ENCODE measurements around the gene POLRMT.

Gene POLRMT

GRCh38 chr19:579111-579841 is 54.1 kb downstream of the POLRMT start:
- DNase-seq (ENCODE audit: low read depth in 3 of 3): no peak

GRCh38 chr19:577439-578392 is 55.6 kb downstream of the POLRMT start:
- no peak for DNase-seq (ENCODE audit: low read depth in 3 of 3)

GRCh38 chr19:576768-577438 is 56.4 kb downstream of the POLRMT start:
- no peak for DNase-seq (ENCODE audit: low read depth in 3 of 3)

GRCh38 chr19:575527-576506 is 57.5 kb downstream of the POLRMT start:
- DNase-seq (ENCODE audit: low read depth in 3 of 3): no peak

GRCh38 chr19:574658-575526 is 58.4 kb downstream of the POLRMT start:
- DNase-seq (ENCODE audit: low read depth in 3 of 3): no peak

- DNase-seq (ENCODE audit: low read depth in 3 of 3): no peak
Measured at GRCh38 chr19:573519-573825, 59.9 kb downstream of the POLRMT start.

- DNase-seq (ENCODE audit: low read depth in 3 of 3): no peak
Measured at GRCh38 chr19:572743-573518, 60.4 kb downstream of the POLRMT start.

- peak; percentile 92 to 98 (median 95) for DNase-seq (ENCODE audit: low read depth in 3 of 3)
Measured at GRCh38 chr19:572140-572742, 61.1 kb downstream of the POLRMT start, which contains the start of gene BSG. BSG (plus strand) TSS chr19:572596; CDS start chr19:572635, 39 bp downstream.

- DNase-seq (ENCODE audit: low read depth in 3 of 3): no peak
Measured at GRCh38 chr19:571566-571974, 61.8 kb downstream of the POLRMT start.

- no peak for DNase-seq (ENCODE audit: low read depth in 3 of 3)
Measured at GRCh38 chr19:570937-571565, 62.3 kb downstream of the POLRMT start.

- no peak for DNase-seq (ENCODE audit: low read depth in 3 of 3)
Measured at GRCh38 chr19:570251-570686, 63.1 kb downstream of the POLRMT start.

GRCh38 chr19:567296-567900 is 65.9 kb downstream of the POLRMT start:
- DNase-seq (ENCODE audit: low read depth in 3 of 3): no peak
